AG10803 (cell line): Measurements from ENCODE around the gene IGF2BP1.

Experiments used
- DNase-seq: peaks from one replicate; pipeline ENCODE4 v3.0.0; 2010; ENCODE audit warnings: low read depth
- H3K4me3 ChIP-seq: 2 replicates; pipeline ENCODE4 v1.5.1; 2011; ENCODE audit warnings: mild to moderate bottlenecking, low read length, control low read depth
- CTCF ChIP-seq: conservative IDR thresholded peaks from 2 replicates; pipeline ENCODE4 v1.5.1; 2011; ENCODE audit warnings: mild to moderate bottlenecking, low read length, control low read depth, inconsistent platforms

Gene IGF2BP1

GRCh38 chr17:49055181-49055927 is 58.2 kb downstream of the IGF2BP1 start:
- TF ChIP-seq CTCF, result no peak
- no peak overlapping the region for H3K4me3 ChIP-seq
- DNase-seq, result no peak

- no peak overlapping the region for H3K4me3 ChIP-seq
- no peak for DNase-seq
- no peak for TF ChIP-seq CTCF
Observed at GRCh38 chr17:49061524-49061943, 64.3 kb downstream of the IGF2BP1 start.

- no peak overlapping the region for H3K4me3 ChIP-seq
- no peak for TF ChIP-seq CTCF
- DNase-seq, result peak; percentile 5
Observed at GRCh38 chr17:49063652-49064051, 66.5 kb downstream of the IGF2BP1 start.

- H3K4me3 ChIP-seq, result no peak overlapping the region
- no peak for DNase-seq
- TF ChIP-seq CTCF, result no peak
Observed at GRCh38 chr17:49067163-49067562, 70.0 kb downstream of the IGF2BP1 start.

DNA sequence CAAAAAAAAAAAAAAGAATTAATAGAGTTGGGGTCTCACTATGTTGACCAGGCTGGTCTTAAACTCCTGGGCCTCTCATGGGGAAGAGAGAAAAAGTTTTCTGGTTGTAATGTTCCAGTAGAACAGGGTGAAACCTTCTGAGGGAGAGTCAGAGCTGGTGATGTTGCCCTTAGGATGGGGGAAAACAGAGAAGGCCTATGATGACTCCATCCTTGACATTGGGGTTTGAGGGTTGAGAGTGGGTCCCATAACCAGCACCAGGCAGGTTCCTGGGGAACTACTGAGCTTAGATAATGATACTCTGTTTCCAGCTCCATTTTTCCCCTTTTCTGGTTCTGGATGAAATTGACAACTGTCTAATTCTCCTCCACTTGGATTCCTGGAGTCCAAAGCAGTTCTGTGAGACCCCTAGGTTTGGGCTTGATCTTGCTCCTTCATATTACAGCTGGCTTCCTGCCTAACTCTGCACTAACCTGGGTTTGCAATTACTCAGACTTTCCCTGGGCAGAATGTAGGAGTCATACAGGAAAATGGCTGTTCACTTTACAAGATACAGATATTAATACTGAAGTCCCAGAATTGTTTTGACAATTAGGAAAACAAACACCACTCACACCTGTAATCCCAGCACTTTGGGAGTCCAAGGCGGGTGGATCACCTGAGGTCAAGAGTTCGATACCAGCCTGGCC is 72.5 kb downstream of the IGF2BP1 start:
- TF ChIP-seq CTCF, result no peak
- no peak overlapping the region for H3K4me3 ChIP-seq
- DNase-seq, result no peak

DNA sequence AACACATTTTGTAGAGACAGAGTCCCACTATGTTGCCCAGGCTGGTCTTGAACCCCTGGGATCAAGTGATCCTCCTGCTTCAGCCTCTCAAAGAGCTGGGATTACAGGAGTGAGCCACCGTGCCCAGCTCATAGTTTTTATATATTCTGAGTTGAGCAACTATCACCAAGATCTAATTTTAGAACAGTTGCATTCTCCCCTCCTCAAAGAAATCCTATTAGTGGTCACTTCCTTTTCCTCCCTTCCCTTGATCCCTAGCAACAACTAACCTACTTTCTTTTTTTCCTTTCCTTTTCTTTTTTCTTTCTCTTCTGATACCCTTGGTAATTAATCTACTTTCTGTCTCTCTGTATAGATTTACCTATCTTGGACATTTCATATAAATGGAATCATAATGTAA is 73.9 kb downstream of the IGF2BP1 start:
- no peak for TF ChIP-seq CTCF
- peak; percentile 16 for DNase-seq
- no peak overlapping the region for H3K4me3 ChIP-seq
